Activated naive CD4-positive, alpha-beta T cell treated with anti-CD3 and anti-CD28 coated beads, Interleukin-2, amount 10 ng/mL, durations not matched to agents 7 days and 5 days (primary cell): ENCODE measurements around the gene IFT20.

ENCODE experiments used
- CTCF ChIA-PET: fragments of 350-600 bp; sonication (Branson Sonifier 250); formaldehyde crosslinking; loops from one replicate; lab custom pipeline; 2021; ENCODE audit warnings: antibody characterized with exemption; lab: Charles Lee
- DNase-seq: peaks from one replicate; pipeline ENCODE4 v3.0.0-alpha.2; 2020
- H3K27ac Mint-ChIP-seq: one replicate; pipeline ENCODE4 v1.8.0; 2021; ENCODE audit warnings: mild to moderate bottlenecking, moderate library complexity, mixed read lengths
- H3K27me3 Mint-ChIP-seq: one replicate; pipeline ENCODE4 v1.8.0; 2021; ENCODE audit warnings: mild to moderate bottlenecking, mixed read lengths
- H3K36me3 Mint-ChIP-seq: one replicate; pipeline ENCODE4 v1.8.0; 2021; ENCODE audit warnings: mixed read lengths
- H3K4me1 Mint-ChIP-seq: one replicate; pipeline ENCODE4 v1.8.0; 2021; ENCODE audit warnings: mixed read lengths
- H3K4me3 Mint-ChIP-seq: one replicate; pipeline ENCODE4 v1.8.0; 2021; ENCODE audit warnings: mild to moderate bottlenecking, moderate library complexity, mixed read lengths
- H3K9me3 Mint-ChIP-seq: one replicate; pipeline ENCODE4 v1.8.0; 2021; ENCODE audit warnings: mixed read lengths

Gene IFT20, protein sequence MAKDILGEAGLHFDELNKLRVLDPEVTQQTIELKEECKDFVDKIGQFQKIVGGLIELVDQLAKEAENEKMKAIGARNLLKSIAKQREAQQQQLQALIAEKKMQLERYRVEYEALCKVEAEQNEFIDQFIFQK

DNA sequence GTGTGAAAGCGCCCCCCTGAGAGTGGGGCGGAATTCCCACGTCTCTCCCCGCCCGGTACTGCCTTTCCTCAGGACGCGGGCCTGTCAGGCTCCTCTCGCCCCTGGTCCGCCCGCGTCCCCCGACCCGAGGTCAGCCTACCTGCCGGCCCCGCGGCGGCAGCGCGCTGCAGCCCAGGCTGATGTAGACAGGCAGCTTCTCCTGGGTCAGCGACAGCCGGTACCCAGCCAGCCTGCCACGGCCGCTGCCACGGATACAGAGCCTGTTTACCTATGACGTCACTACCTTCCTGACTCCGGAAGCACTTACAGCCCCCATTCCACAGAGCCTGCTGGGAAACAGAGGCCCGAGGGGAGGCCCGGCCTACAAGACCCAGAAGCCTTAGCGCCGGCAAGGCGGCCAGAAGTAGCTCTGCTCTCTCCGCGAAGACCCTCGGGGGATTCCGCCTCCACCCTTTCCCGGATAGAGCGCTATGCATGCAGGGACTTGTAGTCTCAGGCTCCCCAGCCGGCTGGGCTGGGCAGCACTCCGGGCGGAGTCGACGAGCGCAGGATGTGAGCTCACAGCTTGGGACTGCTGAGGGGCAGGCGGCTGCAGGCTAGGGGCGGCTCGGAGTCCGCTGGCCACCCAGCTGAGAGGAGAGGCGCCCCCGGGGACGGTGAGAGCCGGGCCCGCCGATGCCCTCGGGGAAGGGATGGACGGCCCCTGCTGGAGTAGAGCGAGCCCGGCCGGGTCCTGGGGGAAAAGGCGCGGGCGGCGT is at the start of gene IFT20, which contains the start of gene TNFAIP1:
IFT20 (minus strand) TSS at position 272 of the 758 bp plus-strand sequence. CDS start 3,487 bp downstream, outside the sequence.
TNFAIP1 (plus strand) TSS at position 561 of the 758 bp plus-strand sequence. CDS start 3,761 bp downstream, outside the sequence.
- peak; percentile 99 for DNase-seq
- Mint-ChIP-seq H3K27ac (peak within 1 kb of the TSS; percentile 98), H3K36me3 (peaks cover 9% of the 10 kb centered on the region), H3K9me3 (no peaks in the 10 kb centered on the region), H3K4me3 (peak within 1 kb of the TSS; percentile 99), H3K4me1 (peaks cover 53% of the 10 kb centered on the region), H3K27me3 (no peaks in the 10 kb centered on the region)
- CTCF ChIA-PET = interaction anchor here (0.8 to 1.7 kb wide), 4 partner anchors 11 to 102 kb away, joined by 3 to 10 read pairs (median 4); partner anchors contain the start of gene POLDIP2

DNA sequence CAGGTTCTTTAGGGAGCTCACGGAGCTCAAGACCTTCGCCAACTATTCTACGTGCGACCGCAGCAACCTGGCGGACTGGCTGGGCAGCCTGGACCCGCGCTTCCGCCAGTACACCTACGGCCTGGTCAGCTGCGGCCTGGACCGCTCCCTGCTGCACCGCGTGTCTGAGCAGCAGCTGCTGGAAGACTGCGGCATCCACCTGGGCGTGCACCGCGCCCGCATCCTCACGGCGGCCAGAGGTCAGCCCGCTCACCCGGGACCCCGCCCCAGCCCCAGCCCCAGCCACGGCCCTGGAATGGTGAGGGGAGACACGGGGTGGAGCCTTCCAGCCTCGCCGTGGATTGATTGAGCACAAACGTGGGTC is 49.7 kb upstream of the IFT20 start:
- CTCF ChIA-PET = interaction anchor here (0.6 to 1.1 kb wide), 2 partner anchors 31 to 136 kb away, joined by 3 to 4 read pairs; no protein-coding TSS in a partner anchor

DNA sequence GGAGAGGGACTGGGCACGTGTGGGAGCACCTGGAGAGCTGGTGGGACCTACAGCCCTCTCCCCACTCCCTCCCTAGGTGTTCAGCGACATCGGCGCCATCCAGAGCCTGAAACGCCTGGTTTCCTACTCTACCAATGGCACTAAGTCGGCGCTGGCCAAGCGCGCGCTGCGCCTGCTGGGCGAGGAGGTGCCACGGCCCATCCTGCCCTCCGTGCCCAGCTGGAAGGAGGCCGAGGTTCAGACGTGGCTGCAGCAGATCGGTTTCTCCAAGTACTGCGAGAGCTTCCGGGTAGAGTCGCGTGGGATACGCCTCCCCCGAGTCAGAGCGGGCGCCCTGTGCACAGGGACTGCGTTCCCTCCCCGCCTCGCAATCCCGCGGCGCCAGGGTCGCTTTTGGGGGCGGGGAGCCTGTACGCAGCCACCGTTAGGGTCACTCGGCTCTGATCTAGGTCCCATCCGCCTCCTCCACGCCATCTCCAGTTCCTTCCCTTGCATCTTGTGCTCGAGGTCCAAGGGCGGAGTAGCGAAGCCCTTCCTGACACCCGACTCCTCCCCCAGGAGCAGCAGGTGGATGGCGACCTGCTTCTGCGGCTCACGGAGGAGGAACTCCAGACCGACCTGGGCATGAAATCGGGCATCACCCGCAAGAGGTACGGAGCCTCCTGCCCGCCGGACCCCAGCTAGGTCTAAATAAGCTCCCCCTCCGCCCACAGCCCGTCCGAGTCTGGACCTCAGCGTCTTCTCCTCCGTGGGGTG is 49.2 kb upstream of the IFT20 start:
- peak overlapping the region; percentile 77 for H3K27ac Mint-ChIP-seq
- peaks cover 27% of the 10 kb centered on the region for H3K4me1 Mint-ChIP-seq
- H3K36me3 Mint-ChIP-seq = peaks cover 11% of the 10 kb centered on the region
- CTCF ChIA-PET = interaction anchor here (0.6 to 1.1 kb wide), 2 partner anchors 32 to 137 kb away, joined by 3 to 4 read pairs; no protein-coding TSS in a partner anchor
- peaks cover 29% of the 10 kb centered on the region for H3K27me3 Mint-ChIP-seq
- no peaks in the 10 kb centered on the region for H3K9me3 Mint-ChIP-seq
- peak overlapping the region; percentile 79 for H3K4me3 Mint-ChIP-seq
- peak; percentile 86 for DNase-seq

More for the DNA sequence above, 49.7 kb upstream of the IFT20 start:
- DNase-seq = peak; percentile 38
- Mint-ChIP-seq H3K4me3 (peak overlapping the region; percentile 79), H3K4me1 (peaks cover 27% of the 10 kb centered on the region), H3K9me3 (no peaks in the 10 kb centered on the region), H3K27ac (peak overlapping the region; percentile 77), H3K27me3 (peaks cover 29% of the 10 kb centered on the region), H3K36me3 (peaks cover 13% of the 10 kb centered on the region)

DNA sequence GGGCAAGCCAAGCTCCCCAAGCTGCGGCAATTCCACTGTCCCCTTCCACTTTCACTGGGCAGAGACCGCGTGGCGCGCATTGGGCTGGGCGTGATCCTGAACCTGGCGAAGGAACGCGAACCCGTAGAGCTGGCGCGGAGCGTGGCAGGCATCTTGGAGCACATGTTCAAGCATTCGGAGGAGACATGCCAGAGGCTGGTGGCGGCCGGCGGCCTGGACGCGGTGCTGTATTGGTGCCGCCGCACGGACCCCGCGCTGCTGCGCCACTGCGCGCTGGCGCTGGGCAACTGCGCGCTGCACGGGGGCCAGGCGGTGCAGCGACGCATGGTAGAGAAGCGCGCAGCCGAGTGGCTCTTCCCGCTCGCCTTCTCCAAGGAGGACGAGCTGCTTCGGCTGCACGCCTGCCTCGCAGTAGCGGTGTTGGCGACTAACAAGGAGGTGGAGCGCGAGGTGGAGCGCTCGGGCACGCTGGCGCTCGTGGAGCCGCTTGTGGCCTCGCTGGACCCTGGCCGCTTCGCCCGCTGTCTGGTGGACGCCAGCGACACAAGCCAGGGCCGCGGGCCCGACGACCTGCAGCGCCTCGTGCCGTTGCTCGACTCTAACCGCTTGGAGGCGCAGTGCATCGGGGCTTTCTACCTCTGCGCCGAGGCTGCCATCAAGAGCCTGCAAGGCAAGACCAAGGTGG is 46.0 kb upstream of the IFT20 start:
- Mint-ChIP-seq H3K27ac (no peak overlapping the region), H3K9me3 (no peaks in the 10 kb centered on the region), H3K36me3 (no peaks in the 10 kb centered on the region), H3K4me1 (peaks cover 27% of the 10 kb centered on the region), H3K4me3 (no peak overlapping the region), H3K27me3 (peaks cover 29% of the 10 kb centered on the region)
- CTCF ChIA-PET = interaction anchor here (0.7 to 4.5 kb wide), 4 partner anchors 26 to 41 kb away, joined by 3 to 22 read pairs (median 3); no protein-coding TSS in a partner anchor
- DNase-seq = peak; percentile 51

DNA sequence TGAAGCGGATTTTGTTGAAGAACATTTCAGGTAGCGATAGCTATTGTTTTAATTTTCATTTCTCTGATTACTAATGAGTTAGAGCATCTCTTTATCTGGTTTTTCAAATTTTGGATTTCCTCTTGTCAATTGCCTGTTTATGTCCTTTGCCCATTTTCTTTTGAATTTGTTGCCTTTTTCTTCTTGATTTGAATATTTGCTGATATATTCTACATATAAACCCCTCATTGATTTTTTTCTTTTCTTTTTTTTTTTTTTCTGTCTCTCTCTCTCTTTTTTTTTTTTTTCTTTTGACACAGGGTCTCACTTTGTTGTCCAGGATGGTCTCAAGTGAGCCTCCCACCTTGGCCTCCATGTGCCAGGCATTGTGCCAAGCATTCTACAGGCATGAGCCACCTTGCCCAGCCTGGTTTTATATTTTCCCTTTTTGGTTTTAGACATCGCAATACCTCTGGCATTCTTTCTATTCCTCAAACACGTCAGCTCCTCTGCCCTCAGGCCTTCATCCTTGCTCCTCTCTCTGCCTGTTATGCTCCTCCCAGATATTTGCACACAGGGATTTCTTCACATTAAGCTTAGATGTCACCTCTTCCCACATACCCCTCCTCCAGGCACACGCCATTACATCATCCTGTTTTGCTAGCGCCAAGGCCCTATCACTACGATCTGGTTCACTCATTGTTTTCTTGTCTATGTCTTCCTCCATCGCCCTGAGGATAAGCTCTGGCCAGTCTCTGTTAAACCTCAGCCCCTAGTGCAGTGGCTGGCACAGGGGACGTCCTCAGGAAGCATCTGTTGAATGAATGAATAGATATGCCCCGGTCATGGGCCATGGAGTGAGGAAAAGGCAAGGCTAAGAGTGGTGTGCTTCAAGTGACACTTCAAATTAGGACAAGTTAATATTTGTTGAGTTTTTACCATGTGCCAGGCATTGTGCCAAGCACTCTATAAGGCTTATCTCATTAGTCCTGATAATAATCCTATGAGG is 44.8 kb upstream of the IFT20 start:
- peaks cover 17% of the 10 kb centered on the region for H3K4me1 Mint-ChIP-seq
- peaks cover 29% of the 10 kb centered on the region for H3K27me3 Mint-ChIP-seq
- no peak for DNase-seq
- H3K36me3 Mint-ChIP-seq = no peaks in the 10 kb centered on the region
- H3K4me3 Mint-ChIP-seq = no peak overlapping the region
- CTCF ChIA-PET = interaction anchor here (0.9 to 4.5 kb wide), 2 partner anchors 37 to 43 kb away, joined by 3 to 22 read pairs; no protein-coding TSS in a partner anchor
- H3K27ac Mint-ChIP-seq = no peak overlapping the region
- H3K9me3 Mint-ChIP-seq = no peaks in the 10 kb centered on the region

DNA sequence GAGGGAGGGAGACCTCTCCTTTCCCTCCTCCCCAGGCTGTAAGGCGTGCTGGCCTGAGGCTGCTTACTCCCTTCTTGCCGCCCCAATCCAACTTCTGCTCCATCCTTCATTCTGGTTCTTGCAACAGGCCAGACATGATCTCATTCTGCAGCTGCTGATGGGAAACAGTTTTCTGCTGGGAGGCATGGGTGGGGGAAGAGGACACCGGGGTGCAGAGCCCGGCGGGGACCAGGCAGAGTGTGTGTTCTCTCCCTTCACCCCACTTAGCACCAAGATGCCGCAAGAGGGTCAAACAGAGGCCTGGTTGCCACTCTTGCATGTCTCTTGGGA is 37.6 kb upstream of the IFT20 start:
- H3K36me3 Mint-ChIP-seq = no peaks in the 10 kb centered on the region
- CTCF ChIA-PET = no interaction called here
- H3K9me3 Mint-ChIP-seq = no peaks in the 10 kb centered on the region
- H3K4me3 Mint-ChIP-seq = peak overlapping the region; percentile 68
- no peak for DNase-seq
- H3K4me1 Mint-ChIP-seq = peaks cover 29% of the 10 kb centered on the region
- H3K27ac Mint-ChIP-seq = no peak overlapping the region
- peaks cover 5% of the 10 kb centered on the region for H3K27me3 Mint-ChIP-seq

DNA sequence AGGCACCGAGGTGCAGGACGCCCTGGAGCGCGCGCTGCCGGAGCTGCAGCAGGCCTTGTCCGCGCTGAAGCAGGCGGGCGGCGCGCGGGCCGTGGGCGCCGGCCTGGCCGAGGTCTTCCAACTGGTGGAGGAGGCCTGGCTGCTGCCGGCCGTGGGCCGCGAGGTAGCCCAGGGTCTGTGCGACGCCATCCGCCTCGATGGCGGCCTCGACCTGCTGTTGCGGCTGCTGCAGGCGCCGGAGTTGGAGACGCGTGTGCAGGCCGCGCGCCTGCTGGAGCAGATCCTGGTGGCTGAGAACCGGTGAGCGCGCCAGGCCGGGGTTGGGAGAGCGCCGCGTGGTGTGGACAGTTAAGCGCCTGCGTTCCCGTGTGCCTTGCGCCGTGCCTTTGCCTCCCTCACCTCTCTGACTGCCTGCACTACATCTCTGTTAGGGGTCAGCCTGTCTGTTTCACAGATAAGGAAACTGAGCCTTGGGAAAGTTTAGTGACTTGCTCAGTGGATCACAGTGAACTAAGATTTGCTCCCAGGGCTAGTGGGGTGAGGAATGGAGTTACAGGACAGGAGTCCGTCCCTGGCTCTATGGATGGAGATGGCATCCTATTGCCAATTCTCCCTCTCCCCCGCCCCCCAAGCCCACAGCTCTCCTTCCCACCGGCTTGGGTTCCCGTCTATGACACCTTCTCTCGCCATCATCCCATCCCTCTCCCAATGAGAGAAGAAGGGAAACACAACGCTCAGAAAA is 37.1 kb upstream of the IFT20 start:
- peaks cover 29% of the 10 kb centered on the region for H3K4me1 Mint-ChIP-seq
- CTCF ChIA-PET = no interaction called here
- no peak overlapping the region for H3K27ac Mint-ChIP-seq
- no peaks in the 10 kb centered on the region for H3K9me3 Mint-ChIP-seq
- no peaks in the 10 kb centered on the region for H3K36me3 Mint-ChIP-seq
- peak; percentile 46 for DNase-seq
- peak overlapping the region; percentile 68 for H3K4me3 Mint-ChIP-seq
- H3K27me3 Mint-ChIP-seq = peaks cover 5% of the 10 kb centered on the region

DNA sequence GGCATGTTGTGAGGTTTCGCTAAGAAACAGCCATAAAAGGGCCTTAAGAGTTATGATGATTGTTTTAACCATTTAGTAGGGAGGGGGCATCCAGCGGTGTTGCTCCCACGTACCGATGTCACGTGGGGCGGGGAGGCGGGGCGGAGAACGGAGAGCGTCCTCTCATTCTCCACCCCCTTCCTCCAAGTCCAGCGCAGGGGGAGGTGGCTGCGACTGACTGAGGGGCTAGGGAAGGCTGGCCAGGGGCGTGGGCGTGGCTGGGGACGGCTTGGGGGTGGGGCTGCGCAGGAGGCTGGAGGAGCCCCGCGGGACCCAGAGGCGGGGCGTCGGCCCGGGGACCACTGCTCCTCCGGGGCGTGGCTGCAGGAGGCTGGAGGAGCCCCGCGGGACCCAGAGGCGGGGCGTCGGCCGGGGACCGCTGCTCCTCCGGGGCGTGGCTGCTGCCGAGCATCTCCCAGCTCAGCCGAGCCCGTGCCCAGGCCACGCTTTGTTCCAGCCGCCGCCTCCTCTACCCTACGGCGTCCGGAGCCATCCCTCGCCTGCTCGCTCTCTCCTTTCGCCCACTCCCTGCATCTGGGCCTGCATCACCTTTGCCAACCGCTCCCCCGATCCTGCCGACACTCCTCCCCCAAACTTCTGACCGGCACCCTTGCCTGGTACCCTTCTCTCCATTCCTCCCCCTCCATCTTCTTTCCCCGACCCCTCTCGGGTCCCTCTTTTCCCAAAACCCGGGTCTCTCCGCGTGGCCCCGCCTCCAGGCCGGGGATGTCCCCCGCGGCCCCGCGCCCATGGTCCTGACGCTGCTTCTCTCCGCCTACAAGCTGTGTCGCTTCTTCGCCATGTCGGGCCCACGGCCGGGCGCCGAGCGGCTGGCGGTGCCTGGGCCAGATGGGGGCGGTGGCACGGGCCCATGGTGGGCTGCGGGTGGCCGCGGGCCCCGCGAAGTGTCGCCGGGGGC is 36.3 kb upstream of the IFT20 start, which contains the start of gene SARM1:
SARM1 (plus strand) TSS at position 450 of the 958 bp plus-strand sequence; CDS start at position 789, 339 bp downstream.
- H3K27ac Mint-ChIP-seq = peak within 1 kb of the TSS; percentile 81
- no peaks in the 10 kb centered on the region for H3K9me3 Mint-ChIP-seq
- H3K4me1 Mint-ChIP-seq = peaks cover 29% of the 10 kb centered on the region
- peak; percentile 90 for DNase-seq
- peaks cover 5% of the 10 kb centered on the region for H3K27me3 Mint-ChIP-seq
- H3K36me3 Mint-ChIP-seq = no peaks in the 10 kb centered on the region
- CTCF ChIA-PET = no interaction called here
- H3K4me3 Mint-ChIP-seq = peak within 1 kb of the TSS; percentile 87

DNA sequence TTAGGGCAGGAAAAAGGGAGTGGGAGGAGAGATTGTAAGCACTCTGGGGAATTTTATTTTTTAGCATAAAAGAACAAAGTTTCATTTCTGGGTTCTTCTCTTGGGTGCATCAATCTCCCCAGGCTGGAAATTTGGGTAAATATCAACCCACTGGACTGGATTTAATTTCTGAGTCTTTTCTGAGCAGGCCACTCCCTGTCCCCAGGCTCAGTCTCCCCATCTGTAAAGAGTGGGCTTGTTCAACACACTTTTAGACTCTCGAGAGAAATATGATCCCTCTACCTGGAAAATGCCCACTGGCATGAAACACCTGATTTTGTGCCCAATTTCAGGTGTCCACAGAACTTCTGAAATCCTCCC is 35.5 kb upstream of the IFT20 start:
- H3K4me1 Mint-ChIP-seq = peaks cover 29% of the 10 kb centered on the region
- H3K4me3 Mint-ChIP-seq = peak overlapping the region; percentile 87
- DNase-seq = no peak
- H3K27ac Mint-ChIP-seq = no peak overlapping the region
- H3K9me3 Mint-ChIP-seq = no peaks in the 10 kb centered on the region
- H3K27me3 Mint-ChIP-seq = peaks cover 5% of the 10 kb centered on the region
- H3K36me3 Mint-ChIP-seq = no peaks in the 10 kb centered on the region
- CTCF ChIA-PET = no interaction called here

DNA sequence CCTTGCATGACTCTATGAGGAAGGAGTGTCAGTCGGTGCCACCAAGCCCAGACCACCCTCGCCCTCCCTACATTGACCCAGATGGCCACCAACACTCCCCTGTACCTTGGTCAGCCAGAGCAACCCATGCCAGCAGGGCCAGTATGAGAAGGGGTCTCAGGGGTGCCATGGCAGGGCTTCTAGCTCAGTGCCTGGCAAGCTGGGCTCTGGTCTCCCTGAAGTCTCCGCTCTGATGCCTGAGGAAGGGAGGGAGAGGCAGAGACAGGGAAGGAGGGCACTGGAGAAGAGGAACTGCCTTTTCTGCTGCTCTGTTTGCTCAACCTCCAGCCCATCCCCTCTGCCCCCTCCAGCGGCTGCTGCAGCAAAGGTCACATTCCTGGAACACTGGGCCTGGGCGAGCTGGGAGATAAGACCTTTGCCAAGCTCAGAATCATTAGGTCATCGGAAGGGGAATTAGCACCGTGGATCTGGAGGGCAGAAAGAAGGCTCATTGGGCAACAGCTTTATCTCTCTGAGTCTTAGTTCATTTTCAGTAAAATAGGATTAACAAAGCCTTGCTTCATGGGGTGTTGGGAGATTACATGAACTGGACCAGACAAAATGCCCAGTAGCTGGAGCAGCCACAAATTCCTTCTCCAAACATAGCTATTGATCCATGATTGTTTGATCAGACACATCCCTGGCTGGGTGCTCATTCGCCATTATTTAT is 34.9 kb upstream of the IFT20 start, which contains the start of gene VTN:
VTN (minus strand) TSS at position 273 of the 709 bp plus-strand sequence; CDS start at position 169, 104 bp downstream.
- Mint-ChIP-seq H3K27ac (peak within 1 kb of the TSS; percentile 81), H3K27me3 (peaks cover 5% of the 10 kb centered on the region), H3K4me1 (peaks cover 29% of the 10 kb centered on the region), H3K4me3 (peak within 1 kb of the TSS; percentile 87), H3K36me3 (no peaks in the 10 kb centered on the region), H3K9me3 (no peaks in the 10 kb centered on the region)
- DNase-seq = no peak
- CTCF ChIA-PET = no interaction called here

DNA sequence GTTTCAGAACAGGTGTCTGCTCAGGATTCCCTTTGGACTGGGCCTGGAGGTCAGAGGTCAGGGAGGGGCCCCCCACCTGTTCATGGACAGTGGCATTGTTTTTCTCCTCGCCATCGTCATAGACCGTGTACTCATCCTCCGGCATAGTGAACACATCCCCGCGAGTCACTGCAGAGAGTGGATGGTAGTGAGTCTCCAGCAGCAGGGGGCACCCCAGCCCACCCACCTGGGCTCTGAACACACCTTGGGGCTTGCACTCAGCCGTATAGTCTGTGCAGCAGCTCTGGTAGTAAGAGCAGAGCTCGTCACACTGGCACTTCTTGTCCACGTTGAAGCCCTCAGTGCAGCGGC is 34.4 kb upstream of the IFT20 start:
- no peak for DNase-seq
- no peaks in the 10 kb centered on the region for H3K9me3 Mint-ChIP-seq

More for the DNA sequence above, 34.4 kb upstream of the IFT20 start:
- no peak overlapping the region for H3K4me3 Mint-ChIP-seq
- H3K27me3 Mint-ChIP-seq = peaks cover 5% of the 10 kb centered on the region
- H3K4me1 Mint-ChIP-seq = peaks cover 29% of the 10 kb centered on the region
- CTCF ChIA-PET = no interaction called here
- H3K27ac Mint-ChIP-seq = no peak overlapping the region
- no peaks in the 10 kb centered on the region for H3K36me3 Mint-ChIP-seq
